Ammon's horn (tissue), 1 donor: Measurements from ENCODE around the gene HERPUD2.
"Not testable (repeated sequence)": the region's sequence is repeated elsewhere in the genome, so short reads cannot be mapped to it uniquely, and the experiment has no call there.

Experiments
- DNase-seq: peaks from one replicate; pipeline ENCODE4 v3.0.0-alpha.2; 2016; ENCODE audit warnings: low spot score

Gene HERPUD2

DNA sequence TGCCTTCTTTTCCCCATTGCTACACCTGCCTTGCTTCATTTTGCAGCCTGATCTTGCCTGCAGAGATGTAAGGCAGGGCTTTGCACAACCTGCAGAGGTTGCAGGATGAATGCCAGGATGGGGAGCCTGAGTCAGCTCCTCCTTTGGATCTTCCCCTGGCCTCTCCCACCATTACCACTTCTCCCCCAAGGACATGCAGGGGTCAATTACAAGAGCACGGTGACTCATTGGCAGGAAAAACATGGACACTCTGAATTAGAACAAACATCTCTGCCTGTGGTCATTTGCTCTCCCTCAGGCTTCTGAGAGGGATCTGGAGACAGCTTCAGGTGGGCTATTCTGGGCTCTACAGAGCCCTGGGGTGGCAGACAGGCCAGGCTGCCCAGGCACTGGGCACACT, 89.2 kb downstream of the HERPUD2 start:
- DNase-seq = no peak

DNA sequence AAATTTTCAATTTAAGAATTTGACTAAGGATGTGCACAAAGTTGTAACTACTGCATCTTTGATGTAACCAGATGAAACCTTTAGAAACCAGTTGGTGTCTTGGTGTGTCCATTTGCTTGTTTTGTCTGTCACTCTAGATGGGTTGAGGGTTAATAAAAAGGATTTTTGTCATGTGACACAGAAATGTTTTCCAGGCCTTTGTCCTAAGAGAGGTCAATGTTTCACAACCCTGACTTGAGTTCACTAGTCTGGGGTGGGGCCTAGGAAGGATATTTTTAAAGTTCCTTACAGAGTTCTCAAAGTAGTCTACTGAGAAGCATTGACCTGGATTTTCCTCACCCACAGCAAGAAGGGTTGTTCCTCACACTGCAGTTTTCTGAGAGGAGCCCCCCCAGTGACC, 90.3 kb downstream of the HERPUD2 start:
- DNase-seq = no peak

DNA sequence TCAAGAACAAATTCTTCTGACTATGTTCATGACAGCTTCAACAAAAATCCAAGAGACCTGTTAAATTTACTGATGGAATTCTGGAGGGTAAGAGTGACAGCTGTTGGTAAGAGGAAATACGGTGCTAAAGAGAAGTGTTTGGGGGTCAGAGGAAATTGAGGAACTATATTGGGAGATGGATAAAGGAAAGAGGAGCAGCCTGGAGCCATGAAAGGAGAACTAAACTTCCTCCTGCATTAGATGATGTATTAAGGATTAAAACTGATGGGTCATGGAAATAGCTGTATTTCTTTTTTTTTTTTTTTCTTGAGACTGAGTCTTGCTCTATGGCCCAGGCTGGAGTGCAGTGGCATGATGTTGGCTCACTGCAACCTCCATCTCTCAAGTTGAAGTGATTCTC, 95.3 kb downstream of the HERPUD2 start:
- DNase-seq = no peak

DNA sequence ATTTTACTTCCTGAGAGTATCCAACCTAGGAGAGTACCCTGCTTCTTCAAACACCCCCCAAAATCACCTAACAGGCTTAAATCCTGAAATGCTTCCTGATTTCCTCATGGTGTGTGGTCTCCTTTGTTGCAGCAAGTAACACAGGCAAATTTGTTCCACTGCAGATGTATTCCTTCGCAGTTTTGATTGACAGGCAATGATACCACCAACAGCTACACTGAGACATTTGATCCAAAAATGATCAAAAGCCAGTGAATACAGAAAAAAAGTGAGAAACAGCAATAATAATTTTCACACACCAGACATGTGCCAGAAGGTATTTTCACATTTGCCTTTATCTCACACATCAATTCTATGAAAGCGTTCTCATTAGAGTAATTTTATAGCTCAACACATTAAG, 95.9 kb downstream of the HERPUD2 start:
- DNase-seq = no peak

DNA sequence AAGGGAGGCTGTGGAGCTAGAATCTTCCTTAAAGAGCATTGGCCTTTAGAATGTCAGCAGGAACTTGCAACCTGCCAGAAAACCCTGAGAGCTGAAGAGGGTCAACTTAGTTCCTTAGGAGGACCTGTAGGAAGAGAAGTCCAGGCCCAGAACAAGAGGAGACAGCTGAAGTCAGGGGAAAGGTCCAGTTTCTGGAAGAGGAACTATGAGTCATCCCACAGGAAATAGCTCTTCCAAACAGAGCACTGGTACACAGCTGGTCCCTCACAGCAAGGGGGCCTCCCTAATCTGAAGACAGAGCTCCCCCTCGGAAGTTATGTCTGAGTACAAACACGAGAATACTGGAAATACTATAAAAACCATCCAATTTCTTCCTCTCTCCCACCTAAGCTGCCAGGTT, 98.9 kb downstream of the HERPUD2 start:
- no peak for DNase-seq

DNA sequence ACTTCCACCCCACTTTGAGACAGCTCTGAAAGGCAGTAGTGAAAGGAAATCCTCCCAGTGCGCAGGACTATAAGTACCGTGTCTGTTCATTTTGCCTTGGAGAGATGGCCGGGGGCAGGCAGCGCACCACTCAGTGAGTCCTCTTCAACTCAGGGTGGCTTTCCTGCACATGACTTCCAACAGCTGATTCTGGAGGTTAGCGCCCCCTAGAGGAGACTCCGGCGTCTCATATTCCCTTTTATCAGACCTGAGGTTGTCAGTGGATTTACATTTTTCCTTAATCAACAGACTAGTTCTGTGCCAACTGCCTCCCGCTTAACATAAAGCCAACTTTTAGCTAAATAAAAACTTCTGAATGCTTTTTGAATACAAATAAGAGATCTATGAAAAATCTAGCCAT, 101.0 kb downstream of the HERPUD2 start:
- DNase-seq = no peak

DNA sequence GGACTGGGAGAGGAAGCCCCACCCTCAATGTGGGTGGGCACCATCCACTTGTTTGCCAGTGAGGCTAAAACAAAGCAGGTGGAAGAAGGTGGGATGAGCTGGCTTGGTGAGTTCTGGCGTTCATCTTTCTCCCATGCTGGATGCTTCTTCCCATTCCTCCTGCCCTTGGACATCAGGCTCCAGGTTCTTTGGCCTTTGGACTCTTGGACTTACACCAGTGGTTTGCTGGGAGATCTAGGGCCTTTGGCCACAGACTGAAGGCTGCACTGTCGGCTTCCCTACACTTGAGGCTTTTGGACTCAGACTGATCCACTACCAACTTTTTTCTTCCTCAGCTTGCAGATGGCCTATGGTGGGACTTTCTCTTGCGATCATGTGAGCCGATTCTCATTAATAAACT, 106.3 kb downstream of the HERPUD2 start:
- DNase-seq = no peak

DNA sequence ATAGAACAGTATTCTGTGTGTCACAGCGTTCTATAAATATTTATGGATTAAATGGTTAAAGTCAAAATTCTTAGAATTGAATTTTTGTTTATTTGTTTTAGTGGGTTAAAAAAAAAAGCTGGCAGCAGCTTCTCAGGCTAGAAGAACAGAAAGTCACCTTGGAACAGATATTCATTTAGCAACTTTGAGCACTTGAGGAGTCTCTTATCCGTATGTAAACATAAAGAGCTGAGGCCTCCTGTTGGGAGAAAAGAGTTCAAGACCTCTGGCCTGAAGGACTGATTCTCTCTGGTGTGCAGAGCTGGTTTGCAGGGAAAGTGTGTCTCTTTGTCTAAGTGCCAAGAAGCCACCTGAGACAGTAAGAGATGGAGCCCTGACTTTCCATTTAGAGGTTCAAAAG, 109.9 kb downstream of the HERPUD2 start:
- no peak for DNase-seq

DNA sequence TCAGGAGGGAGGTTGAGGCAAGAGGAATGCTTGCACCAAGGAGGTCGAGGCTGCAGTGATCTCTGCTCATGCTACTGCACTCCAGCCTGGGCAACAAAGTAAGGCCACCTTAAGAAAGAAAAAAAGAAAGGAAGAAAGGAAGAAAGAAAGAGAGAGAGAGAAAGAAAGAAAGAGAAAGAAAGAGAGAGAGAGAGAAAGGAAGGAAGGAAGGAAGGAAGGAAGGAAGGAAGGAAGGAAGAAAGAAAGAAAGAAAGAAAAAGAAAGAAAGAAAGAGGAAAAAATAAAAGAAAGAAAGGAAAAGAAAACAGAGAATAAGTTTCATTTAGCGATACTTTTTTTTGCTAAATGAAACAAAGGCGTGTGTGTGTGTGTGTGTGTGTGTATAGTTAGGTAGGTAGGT, 110.4 kb downstream of the HERPUD2 start:
- not testable (repeated sequence) for DNase-seq
